Right lobe of liver (tissue), 4 donors: ENCODE results near the gene SORL1.

Experiments used
- POLR2A ChIP-seq: fragments of 450-650 bp; IDR thresholded peaks from one replicate; pipeline ENCODE4 v1.6.1; 2017; ENCODE audit warnings: antibody characterized with exemption, mild to moderate bottlenecking
- TF ChIP-seq, protein P1 (sequence below), 4 donors: fragments of 200-600 bp in 3 of 4; fragments of 450-650 bp in 1 of 4; IDR thresholded peaks; one replicate each; pipeline versions ENCODE4 v1.5.1 to v1.8.0; 2016 to 2022; ENCODE audit warnings: antibody characterized with exemption in 4 of 4, mild to moderate bottlenecking in 2 of 4
- donor health status: DM: no; HTN: no; CAD: no.
- donor health status: DM: no; HTN: no; CAD: no.
- donor health status: DM: no; HTN: yes; CAD: no.

- TF ChIP-seq, protein P1, sequence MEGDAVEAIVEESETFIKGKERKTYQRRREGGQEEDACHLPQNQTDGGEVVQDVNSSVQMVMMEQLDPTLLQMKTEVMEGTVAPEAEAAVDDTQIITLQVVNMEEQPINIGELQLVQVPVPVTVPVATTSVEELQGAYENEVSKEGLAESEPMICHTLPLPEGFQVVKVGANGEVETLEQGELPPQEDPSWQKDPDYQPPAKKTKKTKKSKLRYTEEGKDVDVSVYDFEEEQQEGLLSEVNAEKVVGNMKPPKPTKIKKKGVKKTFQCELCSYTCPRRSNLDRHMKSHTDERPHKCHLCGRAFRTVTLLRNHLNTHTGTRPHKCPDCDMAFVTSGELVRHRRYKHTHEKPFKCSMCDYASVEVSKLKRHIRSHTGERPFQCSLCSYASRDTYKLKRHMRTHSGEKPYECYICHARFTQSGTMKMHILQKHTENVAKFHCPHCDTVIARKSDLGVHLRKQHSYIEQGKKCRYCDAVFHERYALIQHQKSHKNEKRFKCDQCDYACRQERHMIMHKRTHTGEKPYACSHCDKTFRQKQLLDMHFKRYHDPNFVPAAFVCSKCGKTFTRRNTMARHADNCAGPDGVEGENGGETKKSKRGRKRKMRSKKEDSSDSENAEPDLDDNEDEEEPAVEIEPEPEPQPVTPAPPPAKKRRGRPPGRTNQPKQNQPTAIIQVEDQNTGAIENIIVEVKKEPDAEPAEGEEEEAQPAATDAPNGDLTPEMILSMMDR (IDR thresholded peaks at IDR 0.05): no peak
- TF ChIP-seq POLR2A: no peak
Observed at GRCh38 chr11:121578251-121578976, 126.3 kb downstream of the SORL1 start.
